Uterus (tissue), 4 donors: ENCODE results near the gene UNC93B1. TPM values are rescaled to one million over a fixed set of nuclear protein-coding genes. Genes with fewer than 3 reads are reported as not detected.

Source experiments
- DNase-seq, 2 donors: peaks; one replicate each; pipeline ENCODE4 v3.0.0-alpha.2; 2019 to 2020
- H3K27ac ChIP-seq, 2 donors: fragments of 200-600 bp; sonication (generic); 1 replicate in 1 of 2; 2 replicates in 1 of 2; pipeline ENCODE4 v1.5.1; 2016 to 2018
- H3K27me3 ChIP-seq, 2 donors: fragments of 200-600 bp; sonication (generic); one replicate each; pipeline ENCODE4 v1.5.1; 2018 to 2019; ENCODE audit warnings: control low read depth in 1 of 2
- H3K36me3 ChIP-seq, 2 donors: fragments of 200-600 bp; sonication (generic); one replicate each; pipeline ENCODE4 v1.5.1; 2019; ENCODE audit warnings: control low read depth in 1 of 2
- H3K4me1 ChIP-seq, 2 donors: fragments of 200-600 bp; sonication (generic); one replicate each; pipeline ENCODE4 v1.5.1; 2018 to 2019; ENCODE audit warnings: control low read depth in 1 of 2
- H3K4me3 ChIP-seq, 2 donors: fragments of 200-600 bp; sonication (generic); 1 replicate in 1 of 2; 2 replicates in 1 of 2; pipeline ENCODE4 v1.5.1; 2018 to 2019; ENCODE audit warnings: mild to moderate bottlenecking in 1 of 2
- H3K9me3 ChIP-seq, 2 donors: fragments of 200-600 bp; sonication (generic); one replicate each; pipeline ENCODE4 v1.5.1; 2019; ENCODE audit warnings: control low read depth in 1 of 2
- POLR2A ChIP-seq, 2 donors: fragments of 450-650 bp; IDR thresholded peaks; one replicate each; pipeline ENCODE4 v1.6.1; 2016; ENCODE audit warnings: antibody characterized with exemption in 2 of 2, mild to moderate bottlenecking in 1 of 2, moderate library complexity in 1 of 2
- intact Hi-C: fragments of 100-400 bp; cut with DNase I; formaldehyde crosslinking; loops from one replicate; pipeline ENCODE4 v1.15.1; 2023; ENCODE audit warnings: low total_unique reads
- total RNA-seq, 4 donors: library from RNA; depleted of rRNA in 3 of 4; stranded (reverse); fragments of >200 nt in 3 of 4; gene quantifications; one replicate each; pipeline versions ENCODE4 v1.1.0 to v1.2.4, GENCODE V29; 2014 to 2023
- TF ChIP-seq, protein P1 (sequence below), 4 experiments: fragments of 200-600 bp in 2 of 4; fragments of 450-650 bp in 2 of 4; sonication (generic) in 2 of 4; IDR thresholded peaks; one replicate each; pipeline ENCODE4 v1.5.1; 2016 to 2019; ENCODE audit warnings: antibody characterized with exemption in 4 of 4, mild to moderate bottlenecking in 2 of 4, moderate library complexity in 1 of 4
- donor health status: DM: yes; HTN: yes; CAD: no.

Gene UNC93B1
- total RNA-seq, 4 donors from 2014 or later: 4.1 to 24.3 (median 13.2) TPM

DNA sequence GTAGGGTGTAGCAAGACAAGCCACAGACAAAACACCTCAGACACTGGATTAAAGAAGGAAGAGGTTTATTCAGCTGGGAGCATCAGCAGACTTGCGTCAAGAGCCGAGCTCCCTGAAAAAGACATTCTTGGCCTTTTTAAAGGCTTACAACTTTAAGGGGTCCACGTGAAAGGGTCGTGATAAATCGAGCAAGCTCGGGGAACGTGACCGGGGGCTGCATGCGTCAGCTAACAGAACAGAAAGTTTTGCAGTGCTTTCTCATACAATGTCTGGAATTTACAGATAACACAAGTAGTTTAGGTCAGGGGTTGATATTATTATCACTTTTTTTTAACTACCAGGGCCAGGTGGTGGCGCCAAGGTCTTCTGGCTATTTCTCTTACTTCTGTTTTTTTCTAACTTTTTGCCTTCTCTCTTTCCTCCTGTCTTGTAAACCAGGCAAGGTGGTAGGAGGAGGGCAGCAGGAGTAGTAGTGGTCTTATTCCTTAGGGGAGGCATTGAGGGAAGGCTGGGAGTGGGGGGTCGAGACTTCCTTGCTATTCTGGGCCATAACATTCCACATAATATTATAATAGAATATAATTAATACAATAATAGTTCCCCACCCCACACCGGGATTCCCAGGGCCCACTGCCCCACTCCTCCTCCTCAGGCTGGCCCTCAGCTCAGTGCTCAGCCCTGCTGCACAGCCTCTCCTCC is 5.6 kb upstream of the UNC93B1 start:
- intact Hi-C loops: no loop called here
- no peaks in the 10 kb centered on the region for H3K27me3 ChIP-seq
- peaks cover 0 to 3% of the 10 kb centered on the region in 2 donors for H3K4me1 ChIP-seq
- H3K27ac ChIP-seq: peak overlapping the region; percentile 70 to 80
- no peak overlapping the region for H3K4me3 ChIP-seq
- TF ChIP-seq, protein P1, sequence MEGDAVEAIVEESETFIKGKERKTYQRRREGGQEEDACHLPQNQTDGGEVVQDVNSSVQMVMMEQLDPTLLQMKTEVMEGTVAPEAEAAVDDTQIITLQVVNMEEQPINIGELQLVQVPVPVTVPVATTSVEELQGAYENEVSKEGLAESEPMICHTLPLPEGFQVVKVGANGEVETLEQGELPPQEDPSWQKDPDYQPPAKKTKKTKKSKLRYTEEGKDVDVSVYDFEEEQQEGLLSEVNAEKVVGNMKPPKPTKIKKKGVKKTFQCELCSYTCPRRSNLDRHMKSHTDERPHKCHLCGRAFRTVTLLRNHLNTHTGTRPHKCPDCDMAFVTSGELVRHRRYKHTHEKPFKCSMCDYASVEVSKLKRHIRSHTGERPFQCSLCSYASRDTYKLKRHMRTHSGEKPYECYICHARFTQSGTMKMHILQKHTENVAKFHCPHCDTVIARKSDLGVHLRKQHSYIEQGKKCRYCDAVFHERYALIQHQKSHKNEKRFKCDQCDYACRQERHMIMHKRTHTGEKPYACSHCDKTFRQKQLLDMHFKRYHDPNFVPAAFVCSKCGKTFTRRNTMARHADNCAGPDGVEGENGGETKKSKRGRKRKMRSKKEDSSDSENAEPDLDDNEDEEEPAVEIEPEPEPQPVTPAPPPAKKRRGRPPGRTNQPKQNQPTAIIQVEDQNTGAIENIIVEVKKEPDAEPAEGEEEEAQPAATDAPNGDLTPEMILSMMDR (IDR thresholded peaks at IDR 0.05): peak in 1 of 4 experiments; percentile 19
- no peak for TF ChIP-seq POLR2A (IDR thresholded peaks at IDR 0.05)
- no peak for DNase-seq
- no peaks in the 10 kb centered on the region for H3K36me3 ChIP-seq
- no peaks in the 10 kb centered on the region for H3K9me3 ChIP-seq

DNA sequence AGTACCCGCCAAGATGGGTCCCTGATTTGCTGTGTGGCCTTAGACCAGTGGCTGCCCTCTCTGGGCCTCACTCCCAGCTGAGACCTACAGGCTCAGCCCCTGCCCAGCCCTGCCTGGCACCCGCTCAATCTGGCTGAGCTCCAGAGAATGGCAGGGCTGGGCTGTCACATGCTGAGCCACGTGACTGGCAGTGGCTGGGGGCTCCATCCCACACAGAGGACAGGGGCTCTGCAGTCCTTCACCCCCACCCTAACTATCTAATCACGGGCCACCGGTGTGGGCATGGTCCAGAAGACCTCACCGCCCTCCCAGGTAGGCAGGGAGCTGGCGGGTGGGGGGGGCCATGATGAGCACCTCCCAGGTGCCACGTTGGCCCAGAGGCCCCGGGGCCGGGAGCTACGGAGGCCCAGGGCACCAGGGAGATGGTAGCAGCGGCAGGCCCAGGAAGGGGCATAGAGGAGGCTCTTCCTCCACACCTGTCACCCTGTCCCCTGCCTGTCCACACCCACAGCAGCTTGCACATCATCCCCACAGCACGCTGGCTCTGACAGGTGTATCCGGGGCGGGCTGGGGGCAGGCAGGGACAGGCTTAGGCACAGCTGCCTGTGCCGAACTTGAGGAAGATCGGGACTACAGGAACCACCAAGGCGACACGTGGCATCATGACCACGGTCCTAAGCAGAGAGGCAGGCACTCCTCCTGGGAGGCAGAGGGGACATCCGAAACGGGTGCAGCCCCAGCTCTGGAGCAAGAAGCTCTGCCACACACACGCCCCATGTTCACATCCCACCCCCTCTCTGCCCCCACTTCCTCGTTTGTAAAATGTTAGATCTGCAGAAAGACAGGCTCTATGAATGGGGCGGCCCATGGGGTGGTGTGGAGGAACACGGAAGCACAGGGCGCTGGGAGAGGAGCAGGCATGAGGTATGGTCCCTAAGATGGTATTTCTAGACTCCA is 4.8 kb upstream of the UNC93B1 start:
- TF ChIP-seq, protein P1 (IDR thresholded peaks at IDR 0.05): no peak
- TF ChIP-seq POLR2A (IDR thresholded peaks at IDR 0.05): no peak
- Histone ChIP-seq H3K36me3 (no peaks in the 10 kb centered on the region), H3K9me3 (no peaks in the 10 kb centered on the region), H3K27ac (peak overlapping the region in 1 of 2 donors; percentile 70), H3K27me3 (no peaks in the 10 kb centered on the region), H3K4me3 (no peak overlapping the region), H3K4me1 (no peaks in the 10 kb centered on the region)
- intact Hi-C loops: no loop called here
- DNase-seq: no peak

DNA sequence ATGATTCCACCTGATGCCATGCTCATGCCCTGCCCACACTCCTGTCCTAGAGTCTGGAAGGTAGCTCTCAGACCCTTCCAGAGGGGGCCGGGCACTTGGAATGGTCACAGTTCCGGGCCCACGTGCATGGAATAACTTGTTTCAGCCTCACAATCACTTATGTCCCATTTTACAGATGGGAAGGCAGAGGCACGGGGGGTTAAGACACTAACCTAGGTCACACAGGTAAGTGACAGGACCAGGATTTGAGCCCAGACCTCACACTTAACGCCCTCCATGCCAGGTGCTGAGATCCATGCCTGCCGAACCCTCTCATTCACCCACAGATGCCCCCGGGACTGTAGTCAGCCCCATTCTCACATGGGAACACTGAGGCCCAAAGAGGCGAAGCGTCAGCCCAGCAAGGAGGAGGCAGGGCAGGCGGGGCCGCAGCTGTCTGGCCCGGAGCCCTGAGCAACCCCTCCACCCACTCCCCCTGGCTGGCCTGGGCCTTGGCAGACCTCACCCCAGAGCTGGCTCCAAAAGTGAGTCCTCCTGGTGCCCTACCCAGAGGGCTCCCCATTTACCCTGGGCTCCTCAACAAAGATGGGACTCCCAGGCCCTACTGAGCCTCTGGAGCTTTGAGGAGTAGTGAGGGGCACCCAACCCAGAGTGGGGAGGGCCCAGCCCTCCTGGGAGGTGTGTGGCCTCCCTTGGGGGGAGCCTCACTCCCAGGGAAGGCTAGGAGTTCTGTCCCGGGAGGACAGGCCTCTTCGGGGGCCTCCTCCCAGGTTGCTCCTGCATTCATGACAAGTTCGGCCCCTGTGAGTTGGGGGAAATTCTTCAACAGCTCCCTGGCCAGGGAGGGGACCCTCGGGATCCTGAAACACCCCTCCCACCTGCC is 3.8 kb upstream of the UNC93B1 start:
- no peak overlapping the region for H3K4me3 ChIP-seq
- intact Hi-C loops: no loop called here

DNA sequence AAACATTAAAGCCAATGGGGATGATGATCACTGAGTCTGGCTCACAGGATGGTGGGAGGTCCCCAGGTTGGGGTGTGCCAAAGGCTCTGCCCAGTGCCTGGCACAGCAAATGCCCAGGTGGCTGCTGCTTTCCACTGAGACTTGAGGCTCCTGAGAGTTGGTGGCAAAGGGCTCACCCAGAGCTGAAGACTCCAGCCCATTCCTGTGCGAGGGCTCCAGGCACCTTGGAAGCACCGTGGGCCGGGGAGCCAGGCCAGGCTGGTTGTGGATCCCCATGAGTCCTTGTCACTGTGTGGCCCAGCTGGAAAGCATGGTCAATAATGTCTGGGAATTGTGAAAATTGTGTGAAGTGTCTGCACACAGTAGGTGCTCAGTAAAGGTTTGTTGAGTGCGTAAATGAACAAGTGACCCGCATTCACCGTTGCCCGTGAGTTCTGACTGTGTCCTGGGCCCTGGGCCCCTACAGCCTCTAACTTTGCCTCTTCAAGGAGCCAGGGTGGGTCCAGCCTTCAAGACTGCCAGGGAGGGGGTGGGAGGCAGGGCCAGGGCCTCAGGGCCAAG is 2.8 kb upstream of the UNC93B1 start:
- Histone ChIP-seq H3K27ac (no peak overlapping the region), H3K4me1 (no peaks in the 10 kb centered on the region), H3K4me3 (no peak overlapping the region), H3K36me3 (no peaks in the 10 kb centered on the region), H3K27me3 (no peaks in the 10 kb centered on the region), H3K9me3 (no peaks in the 10 kb centered on the region)
- DNase-seq: no peak
- intact Hi-C loops: no loop called here
- TF ChIP-seq POLR2A (IDR thresholded peaks at IDR 0.05): no peak
- TF ChIP-seq, protein P1 (IDR thresholded peaks at IDR 0.05): no peak

More for the DNA sequence above, 3.8 kb upstream of the UNC93B1 start:
- H3K36me3 ChIP-seq: no peaks in the 10 kb centered on the region
- H3K27me3 ChIP-seq: no peaks in the 10 kb centered on the region
- no peak for DNase-seq
- TF ChIP-seq POLR2A (IDR thresholded peaks at IDR 0.05): no peak
- TF ChIP-seq, protein P1 (IDR thresholded peaks at IDR 0.05): no peak
- H3K4me1 ChIP-seq: no peaks in the 10 kb centered on the region
- H3K9me3 ChIP-seq: no peaks in the 10 kb centered on the region
- H3K27ac ChIP-seq: no peak overlapping the region
